GM06990 (cell line): Measurements from ENCODE around the gene GALNT18.

Source experiments
- DNase-seq: peaks from one replicate; pipeline ENCODE4 v3.0.0-alpha.2; 2011; ENCODE audit not compliant: insufficient read length; ENCODE audit errors: extremely low read depth
- H3K27me3 ChIP-seq: replicated peaks from 2 replicates; pipeline ENCODE4 v1.6.0; 2011; ENCODE audit warnings: low read length; ENCODE audit not compliant: control insufficient read depth, insufficient read depth
- H3K36me3 ChIP-seq: 2 replicates; pipeline ENCODE4 v1.5.1; 2011; ENCODE audit warnings: low read length; ENCODE audit not compliant: control insufficient read depth, insufficient read depth
- H3K4me3 ChIP-seq: replicated peaks from 2 replicates; pipeline ENCODE4 v1.5.1; 2011; ENCODE audit warnings: low read depth, mild to moderate bottlenecking, control low read depth, low read length
- TF ChIP-seq, protein P1 (sequence below): IDR thresholded peaks from 2 replicates; pipeline ENCODE4 v1.5.1; 2011; ENCODE audit warnings: low read length, control low read depth, mild to moderate bottlenecking, inconsistent platforms; ENCODE audit not compliant: insufficient read depth, poor library complexity, severe bottlenecking

The GALNT18 gene

DNA sequence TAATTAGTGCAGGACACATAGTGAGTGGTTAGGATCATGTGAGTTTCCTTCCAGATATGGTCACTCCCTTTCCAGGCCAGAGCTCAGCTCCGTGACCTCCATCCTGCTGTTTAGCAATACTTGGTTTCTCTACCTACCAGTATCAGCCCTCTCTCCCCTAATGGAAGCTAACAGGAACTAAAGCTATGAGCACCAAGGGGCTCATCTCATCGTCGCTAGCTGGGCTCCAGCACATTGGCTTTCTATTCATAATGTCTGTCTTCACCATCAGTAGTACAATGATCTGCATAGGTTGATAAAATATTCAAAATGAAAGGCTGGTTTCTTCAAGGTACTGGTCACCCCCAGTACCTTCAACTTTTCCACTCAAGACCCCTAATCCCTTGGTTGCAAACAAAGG lies 2.4 kb upstream of the GALNT18 start:
- no peaks in the 10 kb centered on the region; the same call in none of the 2 replicates for H3K27me3 ChIP-seq
- H3K4me3 ChIP-seq, result no peak overlapping the region
- TF ChIP-seq, protein P1, sequence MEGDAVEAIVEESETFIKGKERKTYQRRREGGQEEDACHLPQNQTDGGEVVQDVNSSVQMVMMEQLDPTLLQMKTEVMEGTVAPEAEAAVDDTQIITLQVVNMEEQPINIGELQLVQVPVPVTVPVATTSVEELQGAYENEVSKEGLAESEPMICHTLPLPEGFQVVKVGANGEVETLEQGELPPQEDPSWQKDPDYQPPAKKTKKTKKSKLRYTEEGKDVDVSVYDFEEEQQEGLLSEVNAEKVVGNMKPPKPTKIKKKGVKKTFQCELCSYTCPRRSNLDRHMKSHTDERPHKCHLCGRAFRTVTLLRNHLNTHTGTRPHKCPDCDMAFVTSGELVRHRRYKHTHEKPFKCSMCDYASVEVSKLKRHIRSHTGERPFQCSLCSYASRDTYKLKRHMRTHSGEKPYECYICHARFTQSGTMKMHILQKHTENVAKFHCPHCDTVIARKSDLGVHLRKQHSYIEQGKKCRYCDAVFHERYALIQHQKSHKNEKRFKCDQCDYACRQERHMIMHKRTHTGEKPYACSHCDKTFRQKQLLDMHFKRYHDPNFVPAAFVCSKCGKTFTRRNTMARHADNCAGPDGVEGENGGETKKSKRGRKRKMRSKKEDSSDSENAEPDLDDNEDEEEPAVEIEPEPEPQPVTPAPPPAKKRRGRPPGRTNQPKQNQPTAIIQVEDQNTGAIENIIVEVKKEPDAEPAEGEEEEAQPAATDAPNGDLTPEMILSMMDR, result no peak
- H3K36me3 ChIP-seq, result no peaks in the 10 kb centered on the region
- DNase-seq, result no peak

DNA sequence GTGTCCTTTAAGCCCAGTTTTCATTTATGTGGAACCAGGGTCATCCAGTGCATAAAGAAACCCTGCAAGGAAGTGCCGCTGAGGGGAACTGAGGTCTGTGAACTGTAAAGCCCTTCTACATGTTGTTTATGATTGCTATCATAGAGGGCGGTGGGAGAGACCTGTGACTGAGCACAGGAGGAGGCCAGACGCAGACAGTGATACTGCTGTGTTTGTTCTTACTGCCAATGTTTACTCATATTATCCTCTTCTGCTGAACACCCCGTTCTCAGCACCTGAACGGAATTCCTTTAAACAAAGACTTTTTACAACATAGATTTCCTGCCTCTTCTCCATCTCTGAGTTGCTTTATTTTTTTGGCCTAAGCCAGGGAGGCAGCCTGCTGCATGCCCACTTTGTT lies 967 bp upstream of the GALNT18 start:
- Histone ChIP-seq H3K4me3 (no peak overlapping the region), H3K27me3 (no peaks in the 10 kb centered on the region; the same call in 1 of the 2 replicates), H3K36me3 (no peaks in the 10 kb centered on the region)
- DNase-seq, result no peak
- TF ChIP-seq, protein P1, result no peak

DNA sequence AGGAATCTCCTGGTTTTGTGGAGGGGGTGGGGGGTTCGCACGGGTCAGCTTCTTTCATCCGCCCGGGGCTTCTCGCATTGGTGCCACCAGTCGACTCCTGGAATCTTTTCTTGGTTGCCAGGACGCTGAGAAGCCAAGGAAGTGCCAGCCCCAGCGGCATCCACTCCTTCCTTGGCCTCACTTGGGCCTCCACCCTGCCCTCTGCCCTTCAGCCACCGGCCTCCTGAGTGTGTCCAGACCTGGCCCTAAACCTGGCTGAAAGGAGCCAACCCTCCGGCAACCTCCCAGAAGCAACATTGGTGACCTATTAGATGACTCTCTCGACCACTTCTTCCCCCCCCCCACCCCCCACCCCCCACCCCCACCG lies 518 bp upstream of the GALNT18 start:
- TF ChIP-seq, protein P1, result no peak
- Histone ChIP-seq H3K36me3 (no peaks in the 10 kb centered on the region), H3K27me3 (no peaks in the 10 kb centered on the region; the same call in 1 of the 2 replicates)

DNA sequence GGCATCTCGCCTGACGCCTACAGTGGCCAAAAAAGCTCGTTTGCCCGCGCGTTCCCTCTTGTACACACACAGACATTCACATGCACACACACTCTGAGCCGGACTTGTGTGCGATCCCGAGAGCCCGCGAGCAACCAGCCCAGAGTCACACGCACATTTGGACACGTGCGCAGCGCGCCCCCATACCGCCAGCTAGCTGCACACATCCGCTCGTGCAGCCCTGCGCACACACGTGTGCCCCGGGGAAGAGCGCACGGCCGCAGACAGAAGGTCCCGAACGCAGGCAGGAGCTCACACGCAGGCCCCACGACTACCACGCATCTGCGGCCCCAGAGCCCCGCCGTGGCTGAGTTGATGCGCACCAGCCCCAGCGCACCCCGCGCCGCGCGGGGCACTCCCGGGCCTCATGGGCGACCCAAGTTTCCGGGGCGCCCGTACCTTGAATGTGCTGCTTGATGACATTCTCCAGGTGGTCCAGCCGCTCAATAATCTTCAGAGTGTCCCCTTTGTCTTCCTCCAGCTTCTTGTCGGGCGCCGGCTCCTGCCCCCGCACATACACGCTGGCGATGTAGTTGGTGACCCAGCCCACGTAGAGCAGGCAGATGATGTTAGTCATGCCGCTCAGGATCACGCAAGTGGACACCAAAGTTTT lies 758 bp downstream of the GALNT18 start:
- TF ChIP-seq, protein P1, result no peak
- Histone ChIP-seq H3K4me3 (peak overlapping the region; percentile 78), H3K27me3 (no peaks in the 10 kb centered on the region; the same call in 1 of the 2 replicates), H3K36me3 (no peaks in the 10 kb centered on the region)
- peak; percentile 75 for DNase-seq

More for the DNA sequence above, 518 bp upstream of the GALNT18 start:
- DNase-seq, result no peak
- H3K4me3 ChIP-seq, result peak overlapping the region; percentile 37

DNA sequence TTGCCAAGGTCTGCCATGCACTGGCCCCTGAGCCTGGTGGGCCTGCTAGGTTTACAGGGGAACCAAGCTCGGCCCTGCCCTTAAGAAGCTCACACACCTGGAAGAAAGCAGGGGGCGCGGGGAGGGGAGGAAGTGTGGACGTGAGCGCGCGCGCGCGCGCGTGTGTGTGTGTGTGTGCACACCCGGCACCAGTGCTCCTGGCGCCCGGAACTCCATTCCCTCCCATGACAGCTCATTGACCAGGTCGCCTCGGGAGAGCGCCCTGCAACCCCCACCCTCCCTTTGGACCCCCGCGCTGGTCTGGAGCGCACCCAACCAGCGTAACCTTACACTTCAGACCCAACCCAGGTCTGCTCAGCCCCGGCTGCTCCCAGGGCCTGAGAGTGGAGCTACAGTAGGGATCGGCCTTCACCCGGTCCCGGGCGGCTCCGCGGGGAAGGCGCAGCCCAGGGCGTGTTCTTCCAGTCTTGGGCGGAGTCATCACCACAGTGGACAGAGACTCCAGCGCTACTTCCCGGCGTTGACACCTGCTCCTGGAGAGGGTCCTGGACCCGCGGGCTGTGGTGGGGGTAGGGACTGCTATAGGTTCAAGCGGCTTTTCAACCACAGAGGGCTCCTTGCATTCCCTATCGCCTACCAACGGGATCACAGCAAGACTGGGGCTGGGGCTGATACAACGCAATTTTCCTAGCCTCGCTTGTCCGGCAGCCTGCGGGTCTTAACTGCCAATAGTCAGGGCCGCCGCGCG lies 1.5 kb downstream of the GALNT18 start:
- Histone ChIP-seq H3K4me3 (peak overlapping the region; percentile 78), H3K36me3 (no peaks in the 10 kb centered on the region), H3K27me3 (no peaks in the 10 kb centered on the region)
- TF ChIP-seq, protein P1, result no peak
- peak; percentile 60 for DNase-seq
